NT2/D1 (cell line): ENCODE data around the gene DBF4B.

Experiments
- SUZ12 ChIP-seq: IDR thresholded peaks from 2 replicates; pipeline ENCODE4 v1.6.1; 2011; ENCODE audit not compliant: insufficient read length, insufficient read depth; ENCODE audit errors: extremely low read depth
- YY1 ChIP-seq: IDR thresholded peaks from 2 replicates; pipeline ENCODE4 v1.6.1; 2011; ENCODE audit not compliant: insufficient read length, insufficient read depth
- ZNF274 ChIP-seq: IDR thresholded peaks from 2 replicates; pipeline ENCODE4 v1.6.1; 2011; ENCODE audit warnings: mild to moderate bottlenecking, low read depth, low read length

GRCh38 chr17:44687756-44688155, 20.7 kb upstream of the DBF4B start:
- TF ChIP-seq ZNF274 = no peak
- no peak for TF ChIP-seq SUZ12
- no peak for TF ChIP-seq YY1
